SIG-M5 treated with dmso at 0.1 percent for 504 hours (cell line): ENCODE data around the gene CFDP1.

Experiments used
- DNase-seq: peaks from one replicate; lab custom pipeline; 2025; ENCODE audit not compliant: unreplicated experiment; lab: John Stamatoyannopoulos, UW

CFDP1 gene

GRCh38 chr16:75377729-75378386 is 55.4 kb downstream of the CFDP1 start:
- peak; percentile 20 for DNase-seq

GRCh38 chr16:75376475-75377161 is 56.7 kb downstream of the CFDP1 start:
- no peak for DNase-seq

DNA sequence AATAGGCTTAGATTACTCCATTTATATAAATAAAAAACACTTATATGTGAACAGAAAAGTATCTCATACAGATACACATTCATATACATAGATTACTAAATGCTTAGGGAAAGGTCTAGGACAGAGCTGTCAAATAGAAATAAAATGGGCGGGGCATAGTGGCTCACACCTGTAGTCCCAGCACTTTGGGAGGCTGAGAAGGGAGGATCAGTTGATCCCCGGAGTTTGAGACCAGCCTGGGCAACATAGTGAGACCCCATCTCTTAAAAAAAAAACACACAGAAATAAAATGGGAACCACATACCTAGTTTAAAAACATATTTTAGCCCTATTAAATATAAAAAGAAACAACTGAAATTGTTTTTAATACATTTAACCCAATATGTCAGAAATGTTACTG is 58.9 kb downstream of the CFDP1 start:
- no peak for DNase-seq

GRCh38 chr16:75372236-75372856 is 61.0 kb downstream of the CFDP1 start:
- no peak for DNase-seq

DNA sequence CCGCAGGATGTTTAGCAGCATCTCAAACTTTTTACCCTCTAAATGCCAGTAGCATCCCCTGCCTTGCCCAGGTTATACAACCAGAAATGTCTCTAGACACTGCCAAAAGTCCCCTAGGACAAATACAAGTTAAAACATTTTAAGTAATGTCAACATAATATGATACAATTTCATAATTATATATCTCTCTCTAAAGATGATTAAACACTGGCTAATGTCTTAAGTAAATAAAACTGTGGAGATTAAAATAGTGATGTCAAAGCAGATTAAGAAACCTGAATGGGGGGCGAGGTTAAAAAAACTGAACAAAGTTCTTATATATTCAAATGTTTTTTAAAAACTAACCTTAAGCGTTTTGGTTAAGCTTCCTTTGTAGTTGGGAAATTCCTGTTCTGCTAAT is 62.1 kb downstream of the CFDP1 start:
- no peak for DNase-seq

DNA sequence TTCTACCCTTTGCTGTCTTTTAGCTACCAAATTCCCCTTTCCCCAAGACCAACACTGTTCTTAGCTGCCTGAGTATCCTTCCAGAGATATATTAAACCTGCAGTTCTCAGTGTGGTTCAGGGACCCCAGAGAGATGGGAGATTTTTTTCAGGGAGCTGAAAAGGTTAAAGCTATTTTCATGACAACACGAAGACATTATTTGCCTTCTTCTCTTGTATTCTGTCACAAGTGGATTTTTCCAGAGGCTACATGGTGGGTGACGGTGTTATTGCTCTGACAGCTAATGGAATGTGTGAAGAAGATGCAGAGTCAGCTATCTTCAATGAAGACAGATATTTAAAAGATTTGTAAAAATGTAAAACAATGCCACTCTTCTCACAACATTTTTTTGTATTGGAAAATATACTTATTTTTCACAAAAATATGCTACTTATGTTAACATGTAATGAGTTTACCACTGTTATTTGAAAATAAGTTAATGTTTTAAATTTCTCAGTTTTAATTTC is 69.0 kb downstream of the CFDP1 start:
- DNase-seq: no peak

- DNase-seq: no peak
Measured at GRCh38 chr16:75362846-75363245, 70.5 kb downstream of the CFDP1 start.

DNA sequence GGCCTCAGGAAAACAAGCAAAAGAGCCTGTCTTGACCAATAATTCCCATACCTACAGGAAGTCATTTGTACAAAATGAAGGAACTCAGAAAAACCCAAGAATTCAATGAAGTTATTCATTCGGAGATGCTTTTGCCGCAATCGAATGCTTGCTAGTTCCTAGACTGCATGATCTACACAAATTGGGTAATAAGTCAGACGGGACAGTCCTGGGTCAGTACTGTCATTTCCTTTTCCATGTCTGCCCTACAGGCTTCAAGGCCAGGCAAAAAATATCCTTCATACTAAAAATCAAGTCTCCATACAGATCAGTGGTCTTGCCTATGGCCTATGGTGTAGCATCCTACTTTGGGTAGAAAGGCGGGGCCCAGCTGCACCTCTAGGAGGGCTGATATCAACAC is 71.4 kb downstream of the CFDP1 start:
- DNase-seq: no peak

- DNase-seq: no peak
Measured at GRCh38 chr16:75354170-75354569, 79.1 kb downstream of the CFDP1 start.

- DNase-seq: no peak
Measured at GRCh38 chr16:75351183-75351582, 82.1 kb downstream of the CFDP1 start.

GRCh38 chr16:75345711-75346110 is 87.6 kb downstream of the CFDP1 start:
- no peak for DNase-seq

DNA sequence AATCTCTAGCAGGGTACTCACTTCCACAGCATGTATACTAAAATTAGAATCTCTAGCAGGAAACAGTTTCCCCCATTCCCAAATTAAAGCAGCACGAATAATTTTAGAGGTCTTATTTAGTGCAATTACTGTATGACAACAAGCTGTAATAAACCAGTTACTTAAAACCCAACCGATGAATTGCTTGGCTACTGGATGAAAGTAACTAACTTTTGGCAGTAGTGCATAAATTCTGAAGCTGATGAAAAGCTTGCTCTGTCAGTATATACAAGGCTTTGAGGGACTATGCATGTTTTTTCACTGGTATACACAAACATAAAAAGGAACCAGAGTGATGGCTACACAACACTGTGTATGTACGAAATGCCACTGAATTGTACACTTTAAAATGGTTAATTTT is 89.4 kb downstream of the CFDP1 start:
- DNase-seq: no peak

GRCh38 chr16:75343286-75343685 is 90.0 kb downstream of the CFDP1 start:
- no peak for DNase-seq

- DNase-seq: no peak
Measured at GRCh38 chr16:75342308-75342811, 90.9 kb downstream of the CFDP1 start.

DNA sequence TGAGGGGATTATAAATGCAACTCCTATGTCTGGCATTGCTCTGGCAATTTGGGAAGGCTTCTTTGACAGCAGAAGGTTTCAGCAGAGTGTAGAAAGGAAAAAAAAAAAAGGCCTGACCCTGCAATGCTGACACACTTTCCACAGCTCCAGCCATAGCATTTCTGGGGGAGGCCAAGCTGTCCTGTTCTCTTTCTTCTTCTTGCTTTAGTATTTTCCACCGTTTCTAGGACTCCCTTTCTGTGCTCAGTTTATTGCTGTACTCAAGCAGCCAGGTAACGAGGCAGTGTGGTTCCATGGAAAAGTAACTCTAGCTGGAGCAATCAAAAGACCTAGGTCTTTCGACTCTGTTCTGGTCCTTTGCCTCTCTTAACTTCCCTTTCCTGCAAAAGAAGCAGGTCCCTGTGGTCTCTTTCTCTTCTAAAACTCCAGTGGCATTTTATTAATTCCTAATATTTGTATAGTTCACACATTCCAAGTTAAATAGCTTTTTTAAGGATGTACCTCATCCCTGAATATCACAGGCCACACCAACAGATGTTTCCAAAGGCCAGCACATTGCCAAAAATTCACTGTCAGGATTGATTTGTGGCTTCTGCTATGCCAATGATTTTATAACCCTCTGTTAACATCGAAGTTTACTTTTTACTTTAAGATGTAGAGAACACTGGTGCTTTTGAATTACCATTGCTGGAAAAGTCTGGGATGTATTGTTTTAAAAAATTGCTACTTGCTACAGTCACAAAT is 91.6 kb downstream of the CFDP1 start:
- DNase-seq: no peak

GRCh38 chr16:75340741-75341491 is 92.4 kb downstream of the CFDP1 start:
- no peak for DNase-seq

GRCh38 chr16:75337430-75337829 is 95.9 kb downstream of the CFDP1 start:
- no peak for DNase-seq

GRCh38 chr16:75336521-75336920 is 96.8 kb downstream of the CFDP1 start:
- no peak for DNase-seq

- DNase-seq: peak; percentile 80
Measured at GRCh38 chr16:75333721-75334163, 99.6 kb downstream of the CFDP1 start.

GRCh38 chr16:75329943-75330342 is 103.4 kb downstream of the CFDP1 start:
- DNase-seq: no peak

DNA sequence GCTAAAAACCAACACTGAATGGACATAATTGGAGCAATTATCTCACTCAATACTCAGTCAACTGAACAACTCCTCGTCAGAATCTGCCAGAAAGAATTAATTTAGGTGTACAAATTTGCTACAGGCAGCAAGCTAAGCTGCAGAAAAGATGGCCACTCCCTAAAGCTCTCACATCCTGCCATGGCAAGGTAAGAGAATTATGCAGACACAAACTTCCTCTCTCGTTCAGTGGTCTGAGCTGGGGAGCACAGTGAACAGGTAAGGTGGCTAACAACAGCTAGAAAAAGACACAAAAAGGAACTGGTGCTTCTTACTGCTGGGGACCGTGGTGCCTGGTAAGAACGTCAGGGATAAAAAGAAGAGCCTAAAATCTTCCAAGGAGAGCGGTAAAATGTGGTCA is 107.0 kb downstream of the CFDP1 start:
- no peak for DNase-seq
